Mucosa of stomach (tissue), 1 donor: ENCODE results near the gene COL2A1.

Source experiments
- H3K27me3 ChIP-seq: one replicate; pipeline ENCODE4 v1.7.0; 2013; ENCODE audit warnings: mild to moderate bottlenecking, low read length; ENCODE audit not compliant: control insufficient read depth, insufficient read depth
- H3K36me3 ChIP-seq: one replicate; pipeline ENCODE4 v1.7.0; 2013; ENCODE audit warnings: low read length; ENCODE audit not compliant: control insufficient read depth, insufficient read depth
- H3K4me1 ChIP-seq: one replicate; pipeline ENCODE4 v1.7.0; 2013; ENCODE audit warnings: mild to moderate bottlenecking, low read length; ENCODE audit not compliant: control insufficient read depth, insufficient read depth
- H3K4me3 ChIP-seq: one replicate; pipeline ENCODE4 v1.7.0; 2013; ENCODE audit warnings: low read length
- H3K9ac ChIP-seq: one replicate; pipeline ENCODE4 v1.7.0; 2013; ENCODE audit warnings: mild to moderate bottlenecking, low read length, moderate library complexity
- H3K9me3 ChIP-seq: one replicate; pipeline ENCODE4 v1.7.0; 2013; ENCODE audit warnings: mild to moderate bottlenecking, low read length, moderate library complexity; ENCODE audit not compliant: control insufficient read depth
- donor health status: Pancreatic carcinoma.

The COL2A1 gene

GRCh38 chr12:48027183-48028002 lies 23.1 kb upstream of the COL2A1 start:
- peaks cover 3% of the 10 kb centered on the region for H3K27me3 ChIP-seq
- H3K9ac ChIP-seq: no peak overlapping the region
- H3K4me1 ChIP-seq: peaks cover 13% of the 10 kb centered on the region
- no peaks in the 10 kb centered on the region for H3K9me3 ChIP-seq
- no peak overlapping the region for H3K4me3 ChIP-seq
- no peaks in the 10 kb centered on the region for H3K36me3 ChIP-seq

- Histone ChIP-seq H3K9ac (no peak overlapping the region), H3K27me3 (peaks cover 3% of the 10 kb centered on the region), H3K36me3 (no peaks in the 10 kb centered on the region), H3K4me1 (peaks cover 13% of the 10 kb centered on the region), H3K4me3 (no peak overlapping the region), H3K9me3 (no peaks in the 10 kb centered on the region)
Measured at GRCh38 chr12:48026060-48026827, 22.0 kb upstream of the COL2A1 start.

- Histone ChIP-seq H3K4me1 (peaks cover 13% of the 10 kb centered on the region), H3K4me3 (no peak overlapping the region), H3K9me3 (no peaks in the 10 kb centered on the region), H3K27me3 (peaks cover 3% of the 10 kb centered on the region), H3K9ac (no peak overlapping the region), H3K36me3 (no peaks in the 10 kb centered on the region)
Measured at GRCh38 chr12:48025281-48025680, 21.0 kb upstream of the COL2A1 start.

- Histone ChIP-seq H3K9me3 (no peaks in the 10 kb centered on the region), H3K9ac (no peak overlapping the region), H3K27me3 (peaks cover 3% of the 10 kb centered on the region), H3K4me3 (no peak overlapping the region), H3K4me1 (peaks cover 13% of the 10 kb centered on the region), H3K36me3 (no peaks in the 10 kb centered on the region)
Measured at GRCh38 chr12:48024735-48025134, 20.5 kb upstream of the COL2A1 start.

DNA sequence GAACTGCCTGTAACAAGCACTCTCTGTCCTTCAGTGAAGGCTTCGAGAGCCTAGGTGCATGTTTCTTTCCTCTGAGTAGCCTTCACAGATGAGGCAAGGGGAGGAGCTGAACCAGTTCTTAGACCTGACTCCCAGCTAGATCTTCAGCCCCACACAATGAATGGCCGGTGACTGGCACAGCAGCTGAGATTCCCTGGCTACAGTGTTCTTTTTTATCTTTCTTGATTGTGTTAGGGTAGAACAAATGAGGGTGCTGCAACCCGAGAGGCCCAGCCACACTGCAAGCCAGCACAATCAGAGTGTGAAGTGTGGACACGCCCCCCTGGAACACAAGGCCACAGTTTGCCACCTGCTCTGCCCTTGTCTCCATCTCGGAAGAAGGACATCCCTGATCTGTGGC lies 19.1 kb upstream of the COL2A1 start:
- Histone ChIP-seq H3K9me3 (no peaks in the 10 kb centered on the region), H3K27me3 (peaks cover 3% of the 10 kb centered on the region), H3K4me3 (no peak overlapping the region), H3K36me3 (no peaks in the 10 kb centered on the region), H3K9ac (no peak overlapping the region), H3K4me1 (peaks cover 13% of the 10 kb centered on the region)

DNA sequence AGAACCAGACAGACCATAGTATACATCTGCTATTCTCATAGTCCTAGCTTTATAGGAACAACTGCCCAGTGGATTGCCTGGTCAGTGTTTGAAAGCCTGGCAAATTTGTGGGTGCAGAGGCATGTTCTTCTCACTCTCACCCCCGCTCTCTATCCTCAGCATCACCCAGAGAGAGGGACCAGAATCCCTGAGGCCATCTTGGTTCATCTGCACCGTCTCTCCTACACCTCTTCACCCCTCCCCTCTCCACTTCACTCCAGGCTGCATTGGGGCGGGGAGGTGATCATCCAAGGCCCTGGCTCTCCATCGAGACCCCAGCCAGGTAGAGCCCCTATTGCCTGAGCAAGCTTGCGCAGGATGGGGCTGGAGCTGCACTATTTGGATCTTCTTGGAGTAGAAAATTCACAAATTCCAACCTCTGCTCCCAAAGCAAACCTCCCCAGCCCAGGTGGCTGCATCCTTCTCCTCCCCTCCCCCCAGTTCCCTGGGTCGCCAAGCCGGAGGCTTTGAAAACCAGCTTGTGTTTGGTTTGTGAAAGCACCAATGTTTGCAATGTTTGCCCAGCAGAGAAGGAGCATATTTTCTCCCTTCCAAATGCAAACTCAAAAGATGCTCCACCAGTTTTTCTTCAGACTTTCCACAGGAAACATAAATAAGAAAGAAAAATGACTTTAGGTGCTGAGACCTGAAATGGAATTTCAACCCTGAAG lies 18.6 kb upstream of the COL2A1 start:
- Histone ChIP-seq H3K36me3 (no peaks in the 10 kb centered on the region), H3K9me3 (no peaks in the 10 kb centered on the region), H3K4me3 (no peak overlapping the region), H3K9ac (no peak overlapping the region), H3K27me3 (peaks cover 3% of the 10 kb centered on the region), H3K4me1 (peaks cover 13% of the 10 kb centered on the region)

- Histone ChIP-seq H3K27me3 (no peaks in the 10 kb centered on the region), H3K36me3 (no peaks in the 10 kb centered on the region), H3K9ac (no peak overlapping the region), H3K9me3 (no peaks in the 10 kb centered on the region), H3K4me1 (peaks cover 13% of the 10 kb centered on the region), H3K4me3 (no peak overlapping the region)
Measured at GRCh38 chr12:48022180-48022521, 17.9 kb upstream of the COL2A1 start.

DNA sequence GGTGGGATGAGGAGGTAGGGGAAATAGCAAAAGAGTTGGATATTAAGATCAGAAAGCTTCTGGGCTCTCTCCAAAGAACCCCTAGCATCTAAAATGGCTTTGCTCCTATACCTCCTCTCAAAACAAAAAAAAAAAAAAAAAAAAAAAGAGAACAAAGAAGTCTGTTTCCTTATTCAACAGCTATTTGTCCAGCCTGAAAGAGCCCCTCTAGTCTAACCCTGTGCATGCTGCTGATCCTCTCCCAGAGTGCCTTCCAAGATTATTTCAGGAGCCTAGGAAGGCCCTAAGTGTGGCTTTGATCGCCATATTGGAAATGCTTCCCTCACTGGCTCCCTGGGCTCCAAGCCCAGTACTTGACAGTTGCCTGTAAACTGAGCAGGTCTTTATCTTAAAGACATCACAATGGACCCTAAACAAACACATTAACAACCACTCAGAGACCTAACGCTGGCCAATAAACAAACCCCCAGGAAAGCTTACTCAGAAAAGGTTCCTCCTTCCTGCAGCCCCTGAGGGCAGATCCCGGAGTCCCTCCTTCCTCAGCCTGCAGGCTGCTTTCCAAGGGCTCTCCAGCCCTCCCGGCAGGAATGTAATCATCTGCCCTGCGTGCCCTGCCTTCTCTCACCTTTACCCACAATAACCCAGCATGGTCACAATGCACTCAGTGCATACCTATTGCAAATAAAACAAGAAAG lies 17.4 kb upstream of the COL2A1 start:
- Histone ChIP-seq H3K27me3 (no peaks in the 10 kb centered on the region), H3K4me3 (no peak overlapping the region)

GRCh38 chr12:48019639-48020265 lies 15.5 kb upstream of the COL2A1 start:
- Histone ChIP-seq H3K9me3 (no peaks in the 10 kb centered on the region), H3K36me3 (no peaks in the 10 kb centered on the region), H3K27me3 (no peaks in the 10 kb centered on the region), H3K4me1 (peaks cover 13% of the 10 kb centered on the region), H3K9ac (no peak overlapping the region), H3K4me3 (no peak overlapping the region)

More for the DNA sequence above, 17.4 kb upstream of the COL2A1 start:
- Histone ChIP-seq H3K9ac (no peak overlapping the region), H3K4me1 (peaks cover 13% of the 10 kb centered on the region), H3K36me3 (no peaks in the 10 kb centered on the region), H3K9me3 (no peaks in the 10 kb centered on the region)

DNA sequence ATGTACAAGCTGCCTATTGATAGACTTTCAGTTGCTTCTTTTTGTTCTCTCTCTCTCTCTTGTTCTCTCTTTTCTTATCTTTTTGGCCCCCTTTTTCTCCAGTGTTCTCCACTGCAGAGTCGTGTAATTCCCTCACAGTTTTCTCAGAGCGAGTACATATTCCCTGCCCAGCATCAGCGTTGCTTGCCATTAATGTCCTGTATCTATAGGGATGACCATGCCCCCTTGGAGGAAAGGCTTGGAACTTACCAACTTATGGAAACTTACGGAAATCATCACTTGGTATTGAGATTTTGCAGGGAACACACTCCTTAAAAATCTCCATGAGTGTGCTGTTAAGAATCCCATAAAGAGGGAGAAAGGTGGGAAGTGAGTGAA lies 14.3 kb upstream of the COL2A1 start:
- Histone ChIP-seq H3K36me3 (no peaks in the 10 kb centered on the region), H3K4me3 (no peak overlapping the region), H3K4me1 (peaks cover 11% of the 10 kb centered on the region), H3K27me3 (no peaks in the 10 kb centered on the region), H3K9ac (no peak overlapping the region), H3K9me3 (no peaks in the 10 kb centered on the region)

DNA sequence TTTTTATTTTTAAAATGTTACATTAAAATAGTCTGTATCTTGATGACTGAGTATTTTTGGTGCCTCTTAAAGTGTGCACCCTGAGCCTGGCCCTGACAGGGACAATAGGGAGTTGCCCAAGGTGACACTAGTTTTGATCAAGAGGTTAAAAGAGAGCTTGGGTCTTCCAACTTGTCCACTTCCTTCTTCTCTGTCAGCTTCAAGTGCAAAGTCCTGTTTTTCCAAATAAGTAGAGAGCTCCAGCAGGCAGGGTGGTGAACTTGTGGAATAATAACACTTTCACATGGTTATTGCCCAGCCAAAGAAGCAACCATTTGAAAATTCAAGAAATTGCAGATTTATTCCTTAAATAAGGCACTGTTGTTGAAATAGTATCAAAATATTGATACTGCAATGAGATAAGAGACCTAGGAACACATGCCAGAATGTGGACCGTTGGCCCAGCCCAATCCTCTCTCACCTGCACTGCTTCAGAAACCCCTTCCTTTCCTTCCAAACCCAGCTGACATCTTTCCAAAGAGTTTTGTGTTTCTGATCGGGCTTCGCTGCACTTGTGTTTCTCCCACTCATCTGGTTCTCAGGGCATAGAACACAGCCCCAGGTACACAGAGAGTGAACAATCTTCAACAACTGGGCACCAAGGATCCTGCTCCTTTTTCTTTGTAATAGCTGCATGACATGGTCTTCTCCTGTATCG lies 13.8 kb upstream of the COL2A1 start:
- no peaks in the 10 kb centered on the region for H3K27me3 ChIP-seq
- no peak overlapping the region for H3K9ac ChIP-seq
- no peaks in the 10 kb centered on the region for H3K9me3 ChIP-seq
- H3K36me3 ChIP-seq: no peaks in the 10 kb centered on the region
- H3K4me3 ChIP-seq: no peak overlapping the region
- peaks cover 7% of the 10 kb centered on the region for H3K4me1 ChIP-seq
